VCaP (cell line): ENCODE data around the gene HS3ST4.

ENCODE experiments used
- H3K27ac ChIP-seq: fragments of 450-650 bp; 2 replicates; pipeline ENCODE4 v1.5.1; 2017
- TF ChIP-seq, protein P1 (sequence below): fragments of 450-650 bp; conservative IDR thresholded peaks from 2 replicates; pipeline ENCODE4 v1.5.1; 2017; ENCODE audit warnings: mild to moderate bottlenecking, moderate library complexity

Gene HS3ST4

DNA sequence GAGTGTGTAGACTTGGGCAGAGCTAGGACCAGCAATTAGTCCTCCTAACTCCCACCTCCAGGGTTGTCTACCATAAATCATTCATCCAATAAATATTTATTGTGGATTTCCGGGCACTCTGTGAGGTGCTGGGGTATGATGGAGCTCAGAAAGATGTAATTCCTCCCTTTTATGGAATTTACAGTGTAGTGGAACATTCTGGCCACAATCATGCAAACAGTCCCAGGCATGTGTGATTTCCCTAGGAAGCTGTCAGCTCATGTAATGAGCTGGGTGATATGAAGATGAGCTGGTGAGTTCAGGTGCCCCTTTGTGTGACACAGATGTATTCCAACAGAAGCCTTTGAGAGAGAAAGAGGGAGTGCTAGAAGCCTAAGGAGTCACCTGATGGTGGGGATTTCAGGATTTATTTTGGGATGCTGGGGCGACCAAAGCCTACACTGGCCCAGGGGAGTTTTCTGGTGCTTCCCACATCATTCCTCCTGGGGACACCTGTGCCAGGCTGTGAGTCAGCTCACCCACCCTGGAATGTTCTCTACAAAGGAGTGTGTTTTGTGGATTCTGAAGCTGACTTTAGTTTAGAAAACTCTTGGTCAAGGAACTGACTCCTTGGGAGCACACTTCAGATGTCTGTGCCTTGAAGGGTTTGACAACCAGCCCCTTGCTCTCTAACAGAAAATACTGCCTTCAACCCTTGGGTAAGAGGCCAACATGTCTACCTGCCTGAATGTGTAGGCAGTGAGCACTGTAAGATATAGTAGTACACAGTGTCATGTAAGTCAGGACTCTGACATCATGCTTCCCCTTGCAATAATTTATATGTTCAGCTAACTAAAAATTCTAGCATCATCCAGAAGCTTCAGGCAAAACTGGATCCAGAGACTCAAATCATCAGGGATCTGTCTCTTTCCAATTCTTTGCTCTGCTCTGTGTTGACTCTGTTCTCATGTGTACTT is 42.9 kb downstream of the HS3ST4 start:
- TF ChIP-seq, protein P1, sequence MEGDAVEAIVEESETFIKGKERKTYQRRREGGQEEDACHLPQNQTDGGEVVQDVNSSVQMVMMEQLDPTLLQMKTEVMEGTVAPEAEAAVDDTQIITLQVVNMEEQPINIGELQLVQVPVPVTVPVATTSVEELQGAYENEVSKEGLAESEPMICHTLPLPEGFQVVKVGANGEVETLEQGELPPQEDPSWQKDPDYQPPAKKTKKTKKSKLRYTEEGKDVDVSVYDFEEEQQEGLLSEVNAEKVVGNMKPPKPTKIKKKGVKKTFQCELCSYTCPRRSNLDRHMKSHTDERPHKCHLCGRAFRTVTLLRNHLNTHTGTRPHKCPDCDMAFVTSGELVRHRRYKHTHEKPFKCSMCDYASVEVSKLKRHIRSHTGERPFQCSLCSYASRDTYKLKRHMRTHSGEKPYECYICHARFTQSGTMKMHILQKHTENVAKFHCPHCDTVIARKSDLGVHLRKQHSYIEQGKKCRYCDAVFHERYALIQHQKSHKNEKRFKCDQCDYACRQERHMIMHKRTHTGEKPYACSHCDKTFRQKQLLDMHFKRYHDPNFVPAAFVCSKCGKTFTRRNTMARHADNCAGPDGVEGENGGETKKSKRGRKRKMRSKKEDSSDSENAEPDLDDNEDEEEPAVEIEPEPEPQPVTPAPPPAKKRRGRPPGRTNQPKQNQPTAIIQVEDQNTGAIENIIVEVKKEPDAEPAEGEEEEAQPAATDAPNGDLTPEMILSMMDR = no peak
- no peak overlapping the region for H3K27ac ChIP-seq

DNA sequence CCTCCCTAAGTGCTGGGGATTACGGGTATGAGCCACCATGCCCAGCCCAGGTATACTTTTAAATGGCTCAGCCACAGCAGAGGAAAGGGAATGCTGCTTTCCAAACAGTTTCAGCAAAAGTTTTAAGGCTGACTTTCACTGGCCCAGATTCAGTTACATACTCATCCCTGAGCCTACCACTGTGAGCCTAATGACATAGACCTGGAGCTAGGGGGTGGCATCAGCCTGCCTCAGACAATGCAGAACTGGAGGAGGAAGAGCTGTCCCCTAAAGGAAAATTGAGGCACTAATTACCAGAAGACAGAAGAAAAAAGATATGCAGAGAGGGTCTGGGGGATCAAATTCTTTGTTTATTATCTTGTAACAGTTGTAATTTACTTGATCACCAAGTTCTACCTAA is 43.9 kb downstream of the HS3ST4 start:
- TF ChIP-seq, protein P1 = no peak
- no peak overlapping the region for H3K27ac ChIP-seq

DNA sequence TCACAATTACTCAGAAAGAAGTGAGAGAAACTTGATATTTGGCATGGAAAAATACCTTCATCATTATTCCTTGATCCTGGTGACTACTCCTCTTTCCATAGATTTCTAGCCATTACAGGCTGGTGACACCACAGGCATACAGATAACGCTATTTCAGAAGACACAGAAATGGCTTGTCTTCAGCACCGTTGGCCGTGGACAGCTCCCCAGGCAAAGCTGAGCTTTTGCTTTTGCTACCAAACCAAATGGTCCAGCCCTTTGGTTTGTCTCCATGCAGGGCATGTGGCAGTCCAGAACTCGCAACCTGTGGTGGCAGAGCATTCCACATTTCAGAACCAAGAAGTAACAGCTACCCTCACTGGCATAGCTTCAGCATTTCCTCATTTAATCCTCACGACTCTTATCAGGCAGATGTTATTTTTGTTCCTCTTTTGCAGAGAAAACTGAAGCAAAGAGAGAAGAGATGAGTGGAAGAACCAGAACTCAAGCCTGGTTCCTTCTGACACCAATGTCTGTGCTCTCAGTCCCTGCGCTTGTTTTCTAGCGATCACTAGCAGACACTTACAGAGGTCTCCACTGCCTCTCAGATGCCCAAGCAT is 55.5 kb downstream of the HS3ST4 start:
- no peak overlapping the region for H3K27ac ChIP-seq
- TF ChIP-seq, protein P1 = no peak

DNA sequence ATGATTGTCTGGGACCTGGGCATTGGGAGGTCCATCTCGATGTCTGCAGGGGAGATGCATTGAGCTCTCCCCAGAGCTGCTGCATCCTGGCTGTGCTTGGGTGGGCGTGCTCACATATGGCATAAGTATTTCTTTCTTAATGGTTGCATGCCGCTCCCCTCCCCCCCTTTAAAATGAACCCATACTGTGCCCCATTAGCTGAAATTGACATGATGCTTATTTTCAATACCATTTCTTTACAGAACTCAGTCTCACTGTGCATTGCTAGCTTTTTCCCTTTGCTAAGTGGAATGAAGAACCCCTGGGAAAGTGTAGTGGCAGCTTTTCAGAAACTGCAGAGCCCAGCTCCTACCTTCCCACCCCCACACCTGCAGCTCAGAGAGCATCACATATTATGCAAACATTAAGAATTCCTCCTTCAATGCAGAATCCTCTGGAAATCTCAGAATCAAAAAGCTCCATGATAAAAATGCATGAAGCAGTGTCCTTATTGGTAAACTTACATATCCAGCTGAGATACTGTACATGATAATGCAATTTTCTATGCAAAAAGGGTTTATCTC is 56.4 kb downstream of the HS3ST4 start:
- no peak overlapping the region for H3K27ac ChIP-seq
- TF ChIP-seq, protein P1 = no peak

DNA sequence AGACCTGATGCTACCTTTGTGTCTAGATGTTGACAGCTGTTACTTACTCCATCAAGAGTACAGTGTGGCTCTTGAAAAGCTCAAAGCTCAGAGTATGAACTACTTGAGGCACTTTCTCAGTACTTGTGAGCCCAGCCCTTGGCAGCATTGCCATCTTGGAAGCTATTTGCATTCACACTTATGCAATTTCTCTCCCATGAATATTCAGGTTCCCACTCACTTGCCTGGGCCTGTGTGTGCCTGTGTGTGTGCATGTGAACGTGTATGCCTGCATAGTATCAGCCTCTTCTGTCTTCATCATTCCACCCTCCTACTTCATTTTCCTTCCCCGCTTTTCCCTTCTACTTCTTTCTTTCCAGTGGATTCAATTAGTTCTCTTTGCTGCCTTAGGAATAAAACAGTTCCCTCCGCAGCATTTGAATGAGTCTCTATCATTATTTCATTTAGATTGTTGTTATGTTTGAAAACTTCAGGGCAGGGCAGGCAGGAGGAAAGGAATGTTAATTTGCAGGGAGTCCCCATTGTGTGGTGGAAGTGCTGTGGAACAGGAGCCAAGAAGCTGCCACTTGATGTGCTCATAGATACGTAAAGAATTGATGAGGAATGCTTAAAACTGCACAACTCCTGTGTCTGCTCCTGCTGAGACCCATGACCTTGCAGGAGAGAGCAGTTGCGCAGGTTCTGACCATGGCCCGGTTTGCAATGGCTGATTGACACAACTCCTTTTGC is 58.9 kb downstream of the HS3ST4 start:
- TF ChIP-seq, protein P1 = no peak
- H3K27ac ChIP-seq = no peak overlapping the region

DNA sequence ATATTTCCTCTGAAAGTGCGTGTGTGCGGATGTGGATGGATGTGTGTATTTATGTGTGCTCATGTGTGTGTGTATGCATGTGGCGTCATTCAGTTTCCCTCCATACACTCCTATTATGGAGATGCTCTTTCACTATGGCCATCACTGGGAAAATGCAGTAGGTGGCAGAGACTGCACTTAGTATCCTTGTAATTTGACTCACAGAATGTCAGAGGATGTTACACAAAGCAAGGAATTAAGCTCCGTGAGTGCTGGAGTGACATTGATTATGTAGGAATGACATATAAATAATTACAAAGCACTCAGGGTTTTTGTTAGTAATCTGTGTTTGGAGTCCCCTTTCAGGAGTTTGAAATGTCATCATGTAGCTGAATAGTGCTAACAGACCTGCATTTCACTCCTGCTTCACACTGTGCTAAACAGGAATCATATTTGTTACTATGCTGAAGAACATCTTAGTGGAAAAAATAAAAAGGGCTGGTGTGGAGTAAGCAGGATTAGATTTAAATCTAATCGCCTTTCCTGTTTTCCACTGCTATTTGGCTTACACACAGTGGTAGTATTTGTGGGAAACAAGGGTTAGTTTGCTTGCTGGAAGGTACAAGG is 59.6 kb downstream of the HS3ST4 start:
- TF ChIP-seq, protein P1 = no peak
- H3K27ac ChIP-seq = no peak overlapping the region
